ENCODE data around the gene CEP192.

The CEP192 gene

DNA sequence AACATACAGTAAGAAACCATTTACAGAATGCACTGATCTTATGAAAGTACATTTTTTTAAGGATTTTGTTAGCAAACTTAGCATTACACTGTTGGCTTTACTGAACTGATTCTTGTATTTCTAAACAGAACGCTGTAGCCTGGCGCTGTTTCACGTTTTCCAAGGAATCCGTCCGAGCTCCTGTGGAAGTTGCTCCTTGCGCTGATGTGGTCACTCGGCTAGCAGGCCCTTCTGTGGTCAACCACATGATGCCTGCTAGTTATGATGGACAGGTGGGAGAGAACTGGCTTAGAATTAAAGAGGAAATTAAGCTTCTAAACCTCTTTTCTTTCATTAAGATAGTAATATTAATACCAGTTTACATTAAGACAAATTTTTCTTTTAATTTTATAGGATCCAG, 76.8 kb downstream of the CEP192 start:
- H3K9me2 ChIP-seq (ENCODE audit: low read depth, low read length) = no peaks in the 10 kb centered on the region
- H3K79me2 ChIP-seq (ENCODE audit: insufficient read depth, low read length) = no peaks in the 10 kb centered on the region
- no peak for TF ChIP-seq EZH2 (IDR thresholded peaks at IDR 0.05; ENCODE audit: borderline replicate concordance, low read length)
- TF ChIP-seq, protein P1, sequence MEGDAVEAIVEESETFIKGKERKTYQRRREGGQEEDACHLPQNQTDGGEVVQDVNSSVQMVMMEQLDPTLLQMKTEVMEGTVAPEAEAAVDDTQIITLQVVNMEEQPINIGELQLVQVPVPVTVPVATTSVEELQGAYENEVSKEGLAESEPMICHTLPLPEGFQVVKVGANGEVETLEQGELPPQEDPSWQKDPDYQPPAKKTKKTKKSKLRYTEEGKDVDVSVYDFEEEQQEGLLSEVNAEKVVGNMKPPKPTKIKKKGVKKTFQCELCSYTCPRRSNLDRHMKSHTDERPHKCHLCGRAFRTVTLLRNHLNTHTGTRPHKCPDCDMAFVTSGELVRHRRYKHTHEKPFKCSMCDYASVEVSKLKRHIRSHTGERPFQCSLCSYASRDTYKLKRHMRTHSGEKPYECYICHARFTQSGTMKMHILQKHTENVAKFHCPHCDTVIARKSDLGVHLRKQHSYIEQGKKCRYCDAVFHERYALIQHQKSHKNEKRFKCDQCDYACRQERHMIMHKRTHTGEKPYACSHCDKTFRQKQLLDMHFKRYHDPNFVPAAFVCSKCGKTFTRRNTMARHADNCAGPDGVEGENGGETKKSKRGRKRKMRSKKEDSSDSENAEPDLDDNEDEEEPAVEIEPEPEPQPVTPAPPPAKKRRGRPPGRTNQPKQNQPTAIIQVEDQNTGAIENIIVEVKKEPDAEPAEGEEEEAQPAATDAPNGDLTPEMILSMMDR (IDR thresholded peaks at IDR 0.05; ENCODE audit: low read length) = no peak
- peaks cover 100% of the 10 kb centered on the region for H3K36me3 ChIP-seq (ENCODE audit: insufficient read depth, low read length)
- no peak overlapping the region for H3K9ac ChIP-seq (ENCODE audit: low read length)
- H3F3A ChIP-seq (ENCODE audit: insufficient read depth, low read length) = no peaks in the 10 kb centered on the region
- no peaks in the 10 kb centered on the region for H3K9me3 ChIP-seq (ENCODE audit: low read length)
- no peaks in the 10 kb centered on the region for H4K20me1 ChIP-seq (ENCODE audit: insufficient read depth, low read length)
- H3K27ac ChIP-seq (ENCODE audit: low read depth, low read length, poor library complexity, severe bottlenecking) = no peak overlapping the region
- H3K4me1 ChIP-seq (ENCODE audit: insufficient read depth, low read length, severe bottlenecking) = peaks cover 7% of the 10 kb centered on the region
- H2AFZ ChIP-seq (ENCODE audit: low read length) = no peak overlapping the region
- H3K4me2 ChIP-seq (ENCODE audit: low read length) = no peak overlapping the region
- no peaks in the 10 kb centered on the region for H3K27me3 ChIP-seq (ENCODE audit: insufficient read depth, low read length)
- no peak overlapping the region for H3K4me3 ChIP-seq (ENCODE audit: low read depth, low read length, poor library complexity, severe bottlenecking)

- H3K4me1 ChIP-seq (ENCODE audit: insufficient read depth, low read length, severe bottlenecking) = peaks cover 7% of the 10 kb centered on the region
- TF ChIP-seq, protein P1 (IDR thresholded peaks at IDR 0.05; ENCODE audit: low read length) = no peak
- TF ChIP-seq EZH2 (IDR thresholded peaks at IDR 0.05; ENCODE audit: borderline replicate concordance, low read length) = no peak
- no peaks in the 10 kb centered on the region for H3K79me2 ChIP-seq (ENCODE audit: insufficient read depth, low read length)
- no peaks in the 10 kb centered on the region for H3K9me2 ChIP-seq (ENCODE audit: low read depth, low read length)
- no peaks in the 10 kb centered on the region for H4K20me1 ChIP-seq (ENCODE audit: insufficient read depth, low read length)
- no peak overlapping the region for H3K4me3 ChIP-seq (ENCODE audit: low read depth, low read length, poor library complexity, severe bottlenecking)
- H3K9me3 ChIP-seq (ENCODE audit: low read length) = no peaks in the 10 kb centered on the region
- H3K9ac ChIP-seq (ENCODE audit: low read length) = no peak overlapping the region
- H3K4me2 ChIP-seq (ENCODE audit: low read length) = no peak overlapping the region
- peaks cover 100% of the 10 kb centered on the region for H3K36me3 ChIP-seq (ENCODE audit: insufficient read depth, low read length)
- H2AFZ ChIP-seq (ENCODE audit: low read length) = no peak overlapping the region
- H3K27ac ChIP-seq (ENCODE audit: low read depth, low read length, poor library complexity, severe bottlenecking) = no peak overlapping the region
- no peaks in the 10 kb centered on the region for H3K27me3 ChIP-seq (ENCODE audit: insufficient read depth, low read length)
- H3F3A ChIP-seq (ENCODE audit: insufficient read depth, low read length) = no peaks in the 10 kb centered on the region
Measured at GRCh38 chr18:13070460-13070859, 79.3 kb downstream of the CEP192 start.

- H3K4me1 ChIP-seq (ENCODE audit: insufficient read depth, low read length, severe bottlenecking) = no peaks in the 10 kb centered on the region
- H3F3A ChIP-seq (ENCODE audit: insufficient read depth, low read length) = no peaks in the 10 kb centered on the region
- no peak overlapping the region for H3K9ac ChIP-seq (ENCODE audit: low read length)
- no peak overlapping the region for H3K27ac ChIP-seq (ENCODE audit: low read depth, low read length, poor library complexity, severe bottlenecking)
- H3K79me2 ChIP-seq (ENCODE audit: insufficient read depth, low read length) = no peaks in the 10 kb centered on the region
- no peak overlapping the region for H3K4me2 ChIP-seq (ENCODE audit: low read length)
- no peaks in the 10 kb centered on the region for H4K20me1 ChIP-seq (ENCODE audit: insufficient read depth, low read length)
- TF ChIP-seq, protein P1 (IDR thresholded peaks at IDR 0.05; ENCODE audit: low read length) = no peak
- no peak for TF ChIP-seq EZH2 (IDR thresholded peaks at IDR 0.05; ENCODE audit: borderline replicate concordance, low read length)
- H3K9me2 ChIP-seq (ENCODE audit: low read depth, low read length) = no peaks in the 10 kb centered on the region
- H3K27me3 ChIP-seq (ENCODE audit: insufficient read depth, low read length) = no peaks in the 10 kb centered on the region
- H3K4me3 ChIP-seq (ENCODE audit: low read depth, low read length, poor library complexity, severe bottlenecking) = no peak overlapping the region
- H3K9me3 ChIP-seq (ENCODE audit: low read length) = no peaks in the 10 kb centered on the region
- H2AFZ ChIP-seq (ENCODE audit: low read length) = no peak overlapping the region
- peaks cover 89% of the 10 kb centered on the region for H3K36me3 ChIP-seq (ENCODE audit: insufficient read depth, low read length)
Measured at GRCh38 chr18:13076886-13077285, 85.7 kb downstream of the CEP192 start.
